ENCODE measurements around the gene ADCY4. TPM values are rescaled to one million over a fixed set of nuclear protein-coding genes. Genes with fewer than 3 reads are reported as not detected.

The ADCY4 gene
- total and polyA plus RNA-seq, 2 of the 13 experiments (the other 11 are each of a cell fraction or from before 2014, with no cell fraction given), result 0.03 TPM; not detected in 1

GRCh38 chr14:24366721-24367513 is 32.0 kb upstream of the ADCY4 start (continued):
- TF ChIP-seq ZHX2 (IDR thresholded peaks at IDR 0.05; ENCODE audit: low read depth), result 0 out of 2 replicates have a peak, but pooled peaks have one; percentile 11
- TF ChIP-seq ZHX2 (CRISPR knock-in tag; IDR thresholded peaks at IDR 0.05; ENCODE audit: borderline replicate concordance), result no peak
- 0 out of 2 replicates have a peak, but pooled peaks have one; percentile 54 for TF ChIP-seq ZNF142 (CRISPR knock-in tag; IDR thresholded peaks at IDR 0.05)
- TF ChIP-seq ZNF230 (CRISPR knock-in tag; IDR thresholded peaks at IDR 0.05), result peak; percentile 90; the same call in 1 of the 2 replicates
- peak; percentile 46; the same call in 1 of the 2 replicates for TF ChIP-seq SP5 (CRISPR knock-in tag; IDR thresholded peaks at IDR 0.05; ENCODE audit: borderline replicate concordance, low read depth)
- peak; percentile 61; the same call in 1 of the 2 replicates for TF ChIP-seq HIVEP1 (CRISPR knock-in tag; IDR thresholded peaks at IDR 0.05)
- TF ChIP-seq ZHX1 (CRISPR knock-in tag; IDR thresholded peaks at IDR 0.05; ENCODE audit: low read depth), result no peak
- peak; percentile 69 for TF ChIP-seq MAZ (IDR thresholded peaks at IDR 0.05; ENCODE audit: borderline replicate concordance, low read depth, low read length)
- TF ChIP-seq MAZ (CRISPR knock-in tag; IDR thresholded peaks at IDR 0.05; ENCODE audit: low read depth), result peak; percentile 80
- peak; percentile 50 for TF ChIP-seq PHF21A (CRISPR knock-in tag; IDR thresholded peaks at IDR 0.05)
- no peak for TF ChIP-seq ZNF780A (CRISPR knock-in tag; IDR thresholded peaks at IDR 0.05)

Measured in HepG2 (cell line).